Measurements from ENCODE around the gene MAST4. TPM values are rescaled to one million over a fixed set of nuclear protein-coding genes. Genes with fewer than 3 reads are reported as not detected.

Gene MAST4
- total and polyA plus RNA-seq, 4 donors, result 3.7 to 9.5 (median 6.5) TPM

DNA sequence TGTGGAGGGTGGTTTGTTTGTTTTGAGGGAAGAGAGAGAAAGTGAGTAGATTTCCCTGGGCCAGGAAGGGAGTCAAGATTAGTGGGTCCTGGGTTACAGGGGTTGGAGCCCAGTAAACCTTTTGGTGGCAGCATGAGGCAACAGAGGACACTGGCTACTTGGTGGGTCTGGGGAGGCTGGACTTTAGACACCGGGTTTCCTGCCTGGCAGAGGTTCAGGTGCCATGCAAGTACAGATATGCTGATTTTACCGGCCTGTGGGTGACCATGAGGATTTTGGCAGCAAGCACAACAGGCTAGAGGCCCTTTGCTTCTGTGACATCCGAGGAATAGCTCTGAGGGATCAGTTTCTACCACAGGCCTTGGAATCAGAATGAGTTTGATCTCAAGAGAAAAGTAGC, 18.9 kb downstream of the MAST4 start:
- no peak overlapping the region for H3K27ac ChIP-seq (ENCODE audit: low read depth in 1 of 2, low read length in 2 of 2)

DNA sequence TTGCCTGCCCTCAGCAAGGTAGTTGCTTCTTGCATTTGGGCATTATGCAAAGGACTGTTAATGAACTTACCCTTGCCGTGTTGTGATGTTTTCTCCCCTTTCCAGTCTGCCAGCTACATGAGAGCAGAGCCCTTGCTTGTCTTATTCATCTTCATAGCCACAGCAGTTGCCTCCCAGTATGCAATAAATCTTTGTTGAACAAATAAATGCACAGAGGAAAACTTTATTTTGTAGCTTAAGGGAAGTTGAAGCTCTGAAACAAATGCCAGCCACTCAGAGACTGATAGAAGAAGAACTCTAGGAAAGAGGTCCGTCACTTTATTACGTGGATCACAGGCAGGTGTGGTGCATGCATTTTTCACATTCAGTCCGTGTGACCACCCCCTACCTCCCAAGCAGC, 19.7 kb downstream of the MAST4 start:
- H3K4me3 ChIP-seq (ENCODE audit: low read depth in 1 of 3, low read length in 3 of 3), result no peak overlapping the region
- H3K36me3 ChIP-seq (ENCODE audit: control insufficient read depth in 4 of 4, insufficient read depth in 3 of 4, low read depth in 1 of 4, low read length in 3 of 4), result no peaks in the 10 kb centered on the region
- WGBS, result 87% methylated on average over 4 of the region's 4 CpGs
- TF ChIP-seq, protein P1, sequence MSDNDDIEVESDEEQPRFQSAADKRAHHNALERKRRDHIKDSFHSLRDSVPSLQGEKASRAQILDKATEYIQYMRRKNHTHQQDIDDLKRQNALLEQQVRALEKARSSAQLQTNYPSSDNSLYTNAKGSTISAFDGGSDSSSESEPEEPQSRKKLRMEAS (IDR thresholded peaks at IDR 0.05), result no peak
- TF ChIP-seq, protein P2, sequence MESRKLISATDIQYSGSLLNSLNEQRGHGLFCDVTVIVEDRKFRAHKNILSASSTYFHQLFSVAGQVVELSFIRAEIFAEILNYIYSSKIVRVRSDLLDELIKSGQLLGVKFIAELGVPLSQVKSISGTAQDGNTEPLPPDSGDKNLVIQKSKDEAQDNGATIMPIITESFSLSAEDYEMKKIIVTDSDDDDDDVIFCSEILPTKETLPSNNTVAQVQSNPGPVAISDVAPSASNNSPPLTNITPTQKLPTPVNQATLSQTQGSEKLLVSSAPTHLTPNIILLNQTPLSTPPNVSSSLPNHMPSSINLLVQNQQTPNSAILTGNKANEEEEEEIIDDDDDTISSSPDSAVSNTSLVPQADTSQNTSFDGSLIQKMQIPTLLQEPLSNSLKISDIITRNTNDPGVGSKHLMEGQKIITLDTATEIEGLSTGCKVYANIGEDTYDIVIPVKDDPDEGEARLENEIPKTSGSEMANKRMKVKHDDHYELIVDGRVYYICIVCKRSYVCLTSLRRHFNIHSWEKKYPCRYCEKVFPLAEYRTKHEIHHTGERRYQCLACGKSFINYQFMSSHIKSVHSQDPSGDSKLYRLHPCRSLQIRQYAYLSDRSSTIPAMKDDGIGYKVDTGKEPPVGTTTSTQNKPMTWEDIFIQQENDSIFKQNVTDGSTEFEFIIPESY (IDR thresholded peaks at IDR 0.05), result no peak
- no peak for TF ChIP-seq HNF4A (conservative IDR thresholded peaks at IDR 0.05)
- TF ChIP-seq, protein P3, sequence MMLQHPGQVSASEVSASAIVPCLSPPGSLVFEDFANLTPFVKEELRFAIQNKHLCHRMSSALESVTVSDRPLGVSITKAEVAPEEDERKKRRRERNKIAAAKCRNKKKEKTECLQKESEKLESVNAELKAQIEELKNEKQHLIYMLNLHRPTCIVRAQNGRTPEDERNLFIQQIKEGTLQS (IDR thresholded peaks at IDR 0.05), result no peak
- TF ChIP-seq YY1 (IDR thresholded peaks at IDR 0.05), result no peak
- TF ChIP-seq, protein P4, sequence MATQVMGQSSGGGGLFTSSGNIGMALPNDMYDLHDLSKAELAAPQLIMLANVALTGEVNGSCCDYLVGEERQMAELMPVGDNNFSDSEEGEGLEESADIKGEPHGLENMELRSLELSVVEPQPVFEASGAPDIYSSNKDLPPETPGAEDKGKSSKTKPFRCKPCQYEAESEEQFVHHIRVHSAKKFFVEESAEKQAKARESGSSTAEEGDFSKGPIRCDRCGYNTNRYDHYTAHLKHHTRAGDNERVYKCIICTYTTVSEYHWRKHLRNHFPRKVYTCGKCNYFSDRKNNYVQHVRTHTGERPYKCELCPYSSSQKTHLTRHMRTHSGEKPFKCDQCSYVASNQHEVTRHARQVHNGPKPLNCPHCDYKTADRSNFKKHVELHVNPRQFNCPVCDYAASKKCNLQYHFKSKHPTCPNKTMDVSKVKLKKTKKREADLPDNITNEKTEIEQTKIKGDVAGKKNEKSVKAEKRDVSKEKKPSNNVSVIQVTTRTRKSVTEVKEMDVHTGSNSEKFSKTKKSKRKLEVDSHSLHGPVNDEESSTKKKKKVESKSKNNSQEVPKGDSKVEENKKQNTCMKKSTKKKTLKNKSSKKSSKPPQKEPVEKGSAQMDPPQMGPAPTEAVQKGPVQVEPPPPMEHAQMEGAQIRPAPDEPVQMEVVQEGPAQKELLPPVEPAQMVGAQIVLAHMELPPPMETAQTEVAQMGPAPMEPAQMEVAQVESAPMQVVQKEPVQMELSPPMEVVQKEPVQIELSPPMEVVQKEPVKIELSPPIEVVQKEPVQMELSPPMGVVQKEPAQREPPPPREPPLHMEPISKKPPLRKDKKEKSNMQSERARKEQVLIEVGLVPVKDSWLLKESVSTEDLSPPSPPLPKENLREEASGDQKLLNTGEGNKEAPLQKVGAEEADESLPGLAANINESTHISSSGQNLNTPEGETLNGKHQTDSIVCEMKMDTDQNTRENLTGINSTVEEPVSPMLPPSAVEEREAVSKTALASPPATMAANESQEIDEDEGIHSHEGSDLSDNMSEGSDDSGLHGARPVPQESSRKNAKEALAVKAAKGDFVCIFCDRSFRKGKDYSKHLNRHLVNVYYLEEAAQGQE (IDR thresholded peaks at IDR 0.05), result no peak
- TF ChIP-seq NR2F2 (IDR thresholded peaks at IDR 0.05), result no peak
- TF ChIP-seq GABPA (IDR thresholded peaks at IDR 0.05 in 1 of 2, conservative IDR thresholded peaks at IDR 0.05 in 1 of 2), result no peak
- DNase-seq (ENCODE audit: low spot score), result no peak
- no peak overlapping the region for H3K9ac ChIP-seq (ENCODE audit: low read depth in 1 of 2, low read length in 2 of 2)
- no peaks in the 10 kb centered on the region for H3K27me3 ChIP-seq (ENCODE audit: control insufficient read depth in 4 of 4, insufficient read depth in 4 of 4, low read length in 3 of 4)
- H3K27ac ChIP-seq (ENCODE audit: low read depth in 1 of 2, low read length in 2 of 2), result no peak overlapping the region
- no peaks in the 10 kb centered on the region for H3K9me3 ChIP-seq (ENCODE audit: control insufficient read depth in 4 of 4, low read length in 3 of 4)
- peaks cover 0 to 4% (median 2%) of the 10 kb centered on the region in 4 donors for H3K4me1 ChIP-seq (ENCODE audit: control insufficient read depth in 4 of 4, insufficient read depth in 4 of 4, low read length in 3 of 4)

More for the DNA sequence above, 18.9 kb downstream of the MAST4 start:
- Histone ChIP-seq H3K9ac (ENCODE audit: low read depth in 1 of 2, low read length in 2 of 2) (peak overlapping the region in 1 of 2 donors; percentile 11), H3K36me3 (ENCODE audit: control insufficient read depth in 4 of 4, insufficient read depth in 3 of 4, low read depth in 1 of 4, low read length in 3 of 4) (no peaks in the 10 kb centered on the region), H3K27me3 (ENCODE audit: control insufficient read depth in 4 of 4, insufficient read depth in 4 of 4, low read length in 3 of 4) (no peaks in the 10 kb centered on the region), H3K4me3 (ENCODE audit: low read depth in 1 of 3, low read length in 3 of 3) (no peak overlapping the region), H3K9me3 (ENCODE audit: control insufficient read depth in 4 of 4, low read length in 3 of 4) (no peaks in the 10 kb centered on the region), H3K4me1 (ENCODE audit: control insufficient read depth in 4 of 4, insufficient read depth in 4 of 4, low read length in 3 of 4) (peaks cover 0 to 4% (median 2%) of the 10 kb centered on the region in 4 donors)
- TF ChIP-seq HNF4A (conservative IDR thresholded peaks at IDR 0.05) (peak; percentile 70 to 76), RAD21 (IDR thresholded peaks at IDR 0.05) (peak; percentile 49 to 63), RXRA (IDR thresholded peaks at IDR 0.05) (peak; percentile 17 to 40), EGR1 (IDR thresholded peaks at IDR 0.05; ENCODE audit: low read depth in 2 of 2) (no peak), SP1 (IDR thresholded peaks at IDR 0.05) (peak; percentile 63)
- no peak for DNase-seq (ENCODE audit: low spot score)
- WGBS, result 56% methylated on average over 3 of the region's 3 CpGs

Data from liver (tissue), 9 donors.